ENCODE data around the gene CHFR. TPM values are rescaled to one million over a fixed set of nuclear protein-coding genes. Genes with fewer than 3 reads are reported as not detected.
"Not testable (repeated sequence)": the region's sequence is repeated elsewhere in the genome, so short reads cannot be mapped to it uniquely, and the experiment has no call there.

Gene CHFR
- total and polyA plus RNA-seq, 3 donors from 2014 or later = 62.2 to 100 (median 89.6) TPM

DNA sequence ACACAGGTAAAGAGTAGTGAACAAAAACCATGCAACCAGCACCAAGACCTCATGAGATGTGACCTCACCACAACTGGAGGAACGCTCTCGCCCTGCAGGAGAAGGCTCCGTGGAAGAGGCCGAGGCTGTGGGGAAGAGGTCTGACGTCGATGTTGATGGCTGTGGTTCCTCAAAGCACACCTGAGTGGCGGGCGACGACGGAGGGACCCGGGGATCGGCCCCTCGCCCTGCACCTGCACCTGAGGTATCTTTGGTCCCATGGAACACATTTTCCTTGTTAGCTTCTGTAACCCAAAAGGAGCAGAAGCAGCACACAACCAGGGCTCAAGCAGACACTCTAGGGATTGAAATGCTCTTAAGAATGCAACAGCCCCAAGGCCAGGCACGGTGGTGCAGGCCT lies 17.9 kb downstream of the CHFR start:
- DNase-seq = no peak
- intact Hi-C loops (cut with DNase I; ENCODE audit: low total_unique reads) = no loop called here
- Histone ChIP-seq H3K27me3 (no peaks in the 10 kb centered on the region), H3K27ac (no peak overlapping the region), H3K9me3 (no peaks in the 10 kb centered on the region), H3K4me3 (no peak overlapping the region), H3K4me1 (no peaks in the 10 kb centered on the region), H3K36me3 (ENCODE audit: low read depth, missing control alignments) (no peaks in the 10 kb centered on the region)
- TF ChIP-seq, protein P1, sequence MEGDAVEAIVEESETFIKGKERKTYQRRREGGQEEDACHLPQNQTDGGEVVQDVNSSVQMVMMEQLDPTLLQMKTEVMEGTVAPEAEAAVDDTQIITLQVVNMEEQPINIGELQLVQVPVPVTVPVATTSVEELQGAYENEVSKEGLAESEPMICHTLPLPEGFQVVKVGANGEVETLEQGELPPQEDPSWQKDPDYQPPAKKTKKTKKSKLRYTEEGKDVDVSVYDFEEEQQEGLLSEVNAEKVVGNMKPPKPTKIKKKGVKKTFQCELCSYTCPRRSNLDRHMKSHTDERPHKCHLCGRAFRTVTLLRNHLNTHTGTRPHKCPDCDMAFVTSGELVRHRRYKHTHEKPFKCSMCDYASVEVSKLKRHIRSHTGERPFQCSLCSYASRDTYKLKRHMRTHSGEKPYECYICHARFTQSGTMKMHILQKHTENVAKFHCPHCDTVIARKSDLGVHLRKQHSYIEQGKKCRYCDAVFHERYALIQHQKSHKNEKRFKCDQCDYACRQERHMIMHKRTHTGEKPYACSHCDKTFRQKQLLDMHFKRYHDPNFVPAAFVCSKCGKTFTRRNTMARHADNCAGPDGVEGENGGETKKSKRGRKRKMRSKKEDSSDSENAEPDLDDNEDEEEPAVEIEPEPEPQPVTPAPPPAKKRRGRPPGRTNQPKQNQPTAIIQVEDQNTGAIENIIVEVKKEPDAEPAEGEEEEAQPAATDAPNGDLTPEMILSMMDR (IDR thresholded peaks at IDR 0.05) = no peak
- TF ChIP-seq POLR2A (IDR thresholded peaks at IDR 0.05) = no peak
- 96 to 98% methylated on average over 14 of the region's 14 CpGs for WGBS, 2 donors

DNA sequence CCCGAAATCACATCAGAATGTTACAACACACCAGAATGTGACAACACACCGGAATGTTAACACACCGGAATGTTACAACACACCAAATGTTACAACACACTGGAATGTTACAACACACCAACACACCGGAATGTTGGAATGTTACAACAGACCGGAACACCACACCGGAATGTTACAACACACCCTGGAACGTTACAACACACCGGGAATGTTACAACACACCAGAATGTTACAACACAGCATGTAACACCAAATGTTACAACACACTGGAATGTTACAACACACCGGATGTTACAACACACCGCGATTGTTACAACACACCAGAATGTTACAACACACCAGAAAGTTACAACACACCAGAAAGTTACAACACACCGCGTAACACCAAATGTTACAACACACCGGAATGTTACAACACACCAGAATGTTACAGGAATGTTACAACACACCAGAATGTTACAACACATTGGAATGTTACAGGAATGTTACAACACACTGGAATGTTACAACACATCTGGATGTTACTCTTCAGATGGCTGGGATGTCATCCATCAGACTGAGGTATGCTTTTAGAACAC lies 21.1 kb downstream of the CHFR start:
- Histone ChIP-seq H3K4me3 (no peak overlapping the region), H3K27ac (no peak overlapping the region), H3K27me3 (no peaks in the 10 kb centered on the region), H3K36me3 (ENCODE audit: low read depth, missing control alignments) (no peaks in the 10 kb centered on the region), H3K4me1 (no peaks in the 10 kb centered on the region), H3K9me3 (no peaks in the 10 kb centered on the region)
- TF ChIP-seq, protein P1 (IDR thresholded peaks at IDR 0.05) = no peak
- no peak for TF ChIP-seq POLR2A (IDR thresholded peaks at IDR 0.05)
- WGBS, 2 donors = 58 to 76% methylated on average over 14 of the region's 14 CpGs
- intact Hi-C loops (cut with DNase I; ENCODE audit: low total_unique reads) = no loop called here
- DNase-seq = peak; percentile 18

DNA sequence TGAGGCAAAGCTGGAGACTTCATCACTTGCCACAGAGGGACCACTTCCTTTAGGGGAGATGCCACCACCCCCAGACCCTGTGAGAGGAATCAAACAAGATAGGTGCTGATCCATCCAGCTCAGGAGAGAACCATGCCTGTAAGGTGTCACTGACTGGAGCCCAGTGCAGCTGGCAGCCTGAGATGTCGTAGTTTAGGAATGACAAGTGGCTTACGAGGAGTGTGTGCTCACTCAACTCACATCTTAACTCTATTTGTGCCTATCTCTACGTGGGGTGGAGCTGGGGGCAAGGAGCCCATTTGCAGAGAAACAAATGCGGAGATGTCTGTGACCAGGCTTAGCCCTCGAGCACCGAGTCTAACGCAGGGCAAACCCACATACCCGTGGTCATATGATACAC lies 25.8 kb downstream of the CHFR start:
- WGBS, 2 donors = 93% methylated on average over 8 of the region's 8 CpGs
- Histone ChIP-seq H3K27me3 (no peaks in the 10 kb centered on the region), H3K27ac (no peak overlapping the region), H3K4me3 (no peak overlapping the region), H3K9me3 (no peaks in the 10 kb centered on the region), H3K36me3 (ENCODE audit: low read depth, missing control alignments) (no peaks in the 10 kb centered on the region), H3K4me1 (no peaks in the 10 kb centered on the region)
- intact Hi-C loops (cut with DNase I; ENCODE audit: low total_unique reads) = no loop called here
- no peak for DNase-seq
- TF ChIP-seq POLR2A (IDR thresholded peaks at IDR 0.05) = no peak
- TF ChIP-seq, protein P1 (IDR thresholded peaks at IDR 0.05) = no peak

DNA sequence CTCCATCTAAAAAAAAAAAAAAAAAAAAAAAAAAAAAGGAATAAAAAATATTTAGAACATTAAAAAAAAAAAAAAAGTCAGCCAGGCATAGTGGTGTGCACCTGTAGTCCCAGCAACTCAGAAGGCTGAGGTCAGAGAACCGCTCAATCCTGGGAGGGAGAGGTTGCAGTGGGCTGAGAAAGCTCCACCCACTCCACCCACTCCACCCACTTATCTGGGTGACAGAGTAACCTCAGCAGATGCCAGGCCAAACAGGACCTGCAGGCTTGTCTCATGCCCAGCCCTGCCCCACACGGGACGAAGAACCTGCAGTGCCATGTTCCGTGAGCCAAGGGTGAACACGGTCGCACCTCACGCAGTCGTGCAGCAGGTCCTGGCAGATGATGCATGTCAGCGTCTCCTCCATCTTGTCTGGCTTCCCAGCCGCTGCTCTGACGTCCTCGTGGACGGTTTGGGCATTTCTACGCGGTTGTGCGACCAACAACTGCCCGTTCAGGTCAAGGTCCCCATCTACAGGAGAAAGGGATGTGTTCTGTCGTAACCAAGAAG lies 28.6 kb downstream of the CHFR start:
- no peak for TF ChIP-seq POLR2A (IDR thresholded peaks at IDR 0.05)
- TF ChIP-seq, protein P1 (IDR thresholded peaks at IDR 0.05) = no peak
- Histone ChIP-seq H3K27ac (no peak overlapping the region), H3K4me1 (no peaks in the 10 kb centered on the region), H3K36me3 (ENCODE audit: low read depth, missing control alignments) (no peaks in the 10 kb centered on the region), H3K4me3 (no peak overlapping the region), H3K9me3 (no peaks in the 10 kb centered on the region), H3K27me3 (no peaks in the 10 kb centered on the region)
- intact Hi-C loops (cut with DNase I; ENCODE audit: low total_unique reads) = no loop called here
- 88 to 93% methylated on average over 11 to 18 of the region's 18 CpGs for WGBS, 2 donors
- no peak for DNase-seq

DNA sequence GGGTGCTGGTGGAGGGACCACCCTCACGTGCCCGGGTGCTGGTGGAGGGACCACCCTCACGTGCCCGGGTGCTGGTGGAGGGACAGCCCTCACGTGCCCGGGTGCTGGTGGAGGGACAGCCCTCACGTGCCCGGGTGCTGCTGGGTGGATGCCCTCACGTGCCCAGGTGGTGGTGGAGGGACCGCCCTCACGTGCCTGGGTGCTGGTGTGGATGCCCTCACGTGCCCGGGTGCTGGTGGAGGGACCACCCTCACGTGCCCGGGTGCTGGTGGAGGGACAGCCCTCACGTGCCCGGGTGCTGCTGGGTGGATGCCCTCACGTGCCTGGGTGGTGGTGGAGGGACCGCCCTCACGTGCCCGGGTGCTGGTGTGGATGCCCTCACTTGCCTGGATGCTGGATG lies 30.4 kb downstream of the CHFR start:
- intact Hi-C loops (cut with DNase I; ENCODE audit: low total_unique reads); H3K27ac ChIP-seq; H3K9me3 ChIP-seq; H3K4me1 ChIP-seq; DNase-seq; H3K27me3 ChIP-seq; H3K4me3 ChIP-seq; H3K36me3 ChIP-seq (ENCODE audit: low read depth, missing control alignments): not testable (repeated sequence)
- WGBS, 2 donors = 91 to 100% methylated on average over 8 to 21 of the region's 21 CpGs

Data from testis (tissue), 3 donors.